Smooth muscle cell (in vitro differentiated cells): ENCODE data around the gene SPPL2B. TPM values are rescaled to one million over a fixed set of nuclear protein-coding genes. Genes with fewer than 3 reads are reported as not detected.

Experiments
- DNase-seq: peaks from one replicate; lab custom pipeline; 2025; ENCODE audit not compliant: unreplicated experiment; lab: John Stamatoyannopoulos, UW
- H2AFZ ChIP-seq: fragments of 200-600 bp; sonication (generic); 2 replicates; pipeline ENCODE4 v1.6.0; 2016; ENCODE audit warnings: antibody characterized with exemption, low read depth, mild to moderate bottlenecking
- H3F3A ChIP-seq: fragments of 200-600 bp; sonication (generic); 2 replicates; pipeline ENCODE4 v1.6.0; 2017; ENCODE audit warnings: antibody characterized with exemption, low read depth
- H3K27ac ChIP-seq: fragments of 200-600 bp; sonication (generic); 2 replicates; pipeline ENCODE4 v1.5.1; 2016; ENCODE audit warnings: low read depth, mild to moderate bottlenecking
- H3K27me3 ChIP-seq: fragments of 200-600 bp; sonication (generic); 2 replicates; pipeline ENCODE4 v1.6.1; 2016; ENCODE audit warnings: low read depth, mild to moderate bottlenecking
- H3K36me3 ChIP-seq: fragments of 200-600 bp; sonication (generic); 2 replicates; pipeline ENCODE4 v1.5.1; 2016; ENCODE audit warnings: low read depth
- H3K4me1 ChIP-seq: fragments of 200-600 bp; sonication (generic); 2 replicates; pipeline ENCODE4 v1.5.1; 2016; ENCODE audit warnings: low read depth
- H3K4me2 ChIP-seq: fragments of 200-600 bp; sonication (generic); 2 replicates; pipeline ENCODE4 v1.6.0; 2016; ENCODE audit warnings: mild to moderate bottlenecking
- H3K4me3 ChIP-seq: fragments of 200-600 bp; sonication (generic); 2 replicates; pipeline ENCODE4 v1.5.1; 2016; ENCODE audit warnings: mild to moderate bottlenecking
- H3K79me2 ChIP-seq: fragments of 200-600 bp; sonication (generic); 2 replicates; pipeline ENCODE4 v1.6.0; 2016; ENCODE audit warnings: low read depth, mild to moderate bottlenecking
- H3K9ac ChIP-seq: fragments of 200-600 bp; sonication (generic); 2 replicates; pipeline ENCODE4 v1.6.0; 2016; ENCODE audit warnings: low read depth
- H3K9me3 ChIP-seq: fragments of 200-600 bp; sonication (generic); replicated peaks from 2 replicates; pipeline ENCODE4 v1.5.1; 2016; ENCODE audit warnings: low read depth
- H4K20me1 ChIP-seq: fragments of 200-600 bp; sonication (generic); 2 replicates; pipeline ENCODE4 v1.6.0; 2016; ENCODE audit warnings: low read depth
- CTCF ChIP-seq: fragments of 200-600 bp; sonication (generic); IDR thresholded peaks from 2 replicates; pipeline ENCODE4 v1.5.1; 2017; ENCODE audit warnings: borderline replicate concordance, mild to moderate bottlenecking, antibody characterized with exemption; ENCODE audit not compliant: insufficient read depth, poor library complexity, severe bottlenecking
- WGBS: methylation state at CpG from one replicate; pipeline ENCODE4 v1.1.7; 2016; ENCODE audit warnings: low lambda C conversion rate; 5-methylcytosine and 5-hydroxymethylcytosine counted together
- polyA plus RNA-seq: library from polyadenylated mRNA; unstranded; fragments of >200 nt; fragmentation: Nextera tagmentation; extraction: Ambion mirVana; gene quantifications from 2 replicates; pipeline ENCODE4 v1.2.1, GENCODE V29; 2016
- total RNA-seq: library from RNA; depleted of rRNA; stranded (reverse); fragments of >200 nt; gene quantifications from 2 replicates; pipeline ENCODE4 v1.2.3, GENCODE V29; 2014

The SPPL2B gene
- total and polyA plus RNA-seq, 2 experiments from 2014 or later, result 53.6 to 54.7 TPM

GRCh38 chr19:2315121-2315817 is 13.2 kb upstream of the SPPL2B start:
- Histone ChIP-seq H4K20me1 (no peaks in the 10 kb centered on the region), H3K4me2 (no peak overlapping the region), H3K9ac (no peak overlapping the region), H3K9me3 (no peaks in the 10 kb centered on the region), H3K27ac (no peak overlapping the region), H3K4me1 (no peaks in the 10 kb centered on the region), H3K36me3 (no peaks in the 10 kb centered on the region), H3F3A (no peaks in the 10 kb centered on the region), H3K4me3 (no peak overlapping the region), H3K79me2 (no peaks in the 10 kb centered on the region), H2AFZ (no peak overlapping the region), H3K27me3 (no peaks in the 10 kb centered on the region)
- no peak for DNase-seq
- WGBS, result 94% methylated on average over 7 of the region's 7 CpGs
- no peak for TF ChIP-seq CTCF

- H2AFZ ChIP-seq, result no peak overlapping the region
- H4K20me1 ChIP-seq, result no peaks in the 10 kb centered on the region
- 37% methylated on average over 22 of the region's 22 CpGs for WGBS
- DNase-seq, result peak; percentile 18
- no peak overlapping the region for H3K27ac ChIP-seq
- no peaks in the 10 kb centered on the region for H3K36me3 ChIP-seq
- no peak overlapping the region for H3K9ac ChIP-seq
- H3F3A ChIP-seq, result no peaks in the 10 kb centered on the region
- no peaks in the 10 kb centered on the region for H3K27me3 ChIP-seq
- H3K9me3 ChIP-seq, result no peaks in the 10 kb centered on the region
- H3K4me3 ChIP-seq, result no peak overlapping the region
- no peak overlapping the region for H3K4me2 ChIP-seq
- no peaks in the 10 kb centered on the region for H3K4me1 ChIP-seq
- peak; percentile 45 for TF ChIP-seq CTCF
- H3K79me2 ChIP-seq, result no peaks in the 10 kb centered on the region
Measured at GRCh38 chr19:2315818-2316353, 12.6 kb upstream of the SPPL2B start.

GRCh38 chr19:2317300-2317699 is 11.2 kb upstream of the SPPL2B start:
- Histone ChIP-seq H3K27ac (no peak overlapping the region), H3K36me3 (no peaks in the 10 kb centered on the region), H3K4me3 (no peak overlapping the region), H4K20me1 (no peaks in the 10 kb centered on the region), H3K4me2 (no peak overlapping the region), H2AFZ (no peak overlapping the region), H3F3A (no peaks in the 10 kb centered on the region), H3K9me3 (no peaks in the 10 kb centered on the region), H3K79me2 (no peaks in the 10 kb centered on the region), H3K4me1 (no peaks in the 10 kb centered on the region), H3K27me3 (no peaks in the 10 kb centered on the region), H3K9ac (no peak overlapping the region)
- no peak for DNase-seq
- WGBS, result 91% methylated on average over 13 of the region's 13 CpGs
- TF ChIP-seq CTCF, result no peak

- H3K9me3 ChIP-seq, result no peaks in the 10 kb centered on the region
- peaks cover 4% of the 10 kb centered on the region for H4K20me1 ChIP-seq
Measured at GRCh38 chr19:2317756-2318155, 10.7 kb upstream of the SPPL2B start.

More at GRCh38 chr19:2317756-2318155, 10.7 kb upstream of the SPPL2B start:
- no peak for DNase-seq
- Histone ChIP-seq H3K27ac (no peak overlapping the region), H3F3A (no peaks in the 10 kb centered on the region), H3K4me1 (no peaks in the 10 kb centered on the region), H2AFZ (no peak overlapping the region), H3K36me3 (no peaks in the 10 kb centered on the region), H3K4me3 (no peak overlapping the region), H3K4me2 (no peak overlapping the region), H3K9ac (no peak overlapping the region), H3K79me2 (no peaks in the 10 kb centered on the region), H3K27me3 (no peaks in the 10 kb centered on the region)
- 91% methylated on average over 17 of the region's 25 CpGs for WGBS
- no peak for TF ChIP-seq CTCF
